ENCODE measurements around the gene KCNMA1.

- TF ChIP-seq EP300 (IDR thresholded peaks at IDR 0.05) = no peak
- TF ChIP-seq CTCF (IDR thresholded peaks at IDR 0.05) = no peak
Observed at GRCh38 chr10:77501152-77501845, 136.3 kb downstream of the KCNMA1 start.
